Neural cell (in vitro differentiated cells): ENCODE data around the gene DNAH10. TPM values are rescaled to one million over a fixed set of nuclear protein-coding genes. Genes with fewer than 3 reads are reported as not detected.

Experiments used
- H2AFZ ChIP-seq: fragments of 200-600, 300-800 bp; sonication (generic), shearing (Covaris generic); 2 replicates; pipeline ENCODE4 v1.6.0; 2014; ENCODE audit warnings: low read depth, mild to moderate bottlenecking, antibody characterized with exemption, low read length, moderate library complexity
- H3F3A ChIP-seq: fragments of 200-600 bp; shearing (Covaris generic); 2 replicates; pipeline ENCODE4 v1.6.1; 2016; ENCODE audit warnings: mild to moderate bottlenecking, moderate library complexity, mixed read lengths, antibody characterized with exemption, low read length; ENCODE audit not compliant: insufficient read depth, poor library complexity, severe bottlenecking
- H3K27ac ChIP-seq: fragments of 200-600, 300-800 bp; sonication (generic), shearing (Covaris generic); 2 replicates; pipeline ENCODE4 v1.5.1; 2014; ENCODE audit warnings: mild to moderate bottlenecking, low read length, moderate library complexity
- H3K27me3 ChIP-seq: fragments of 300-800, 200-600 bp; sonication (generic), shearing (Covaris generic); 2 replicates; pipeline ENCODE4 v1.6.0; 2014; ENCODE audit warnings: mild to moderate bottlenecking, low read depth, low read length, moderate library complexity; ENCODE audit not compliant: insufficient read depth
- H3K36me3 ChIP-seq: fragments of 300-800, 200-600 bp; sonication (generic), shearing (Covaris generic); 2 replicates; pipeline ENCODE4 v1.5.1; 2014; ENCODE audit warnings: mild to moderate bottlenecking, antibody characterized with exemption, low read length, moderate library complexity; ENCODE audit not compliant: insufficient read depth
- H3K4me2 ChIP-seq: fragments of 300-800, 200-600 bp; sonication (generic), shearing (Covaris generic); 2 replicates; pipeline ENCODE4 v1.6.0; 2014; ENCODE audit warnings: mild to moderate bottlenecking, low read length
- H3K4me3 ChIP-seq: fragments of 300-800, 200-600 bp; sonication (generic), shearing (Covaris generic); 2 replicates; pipeline ENCODE4 v1.5.1; 2014; ENCODE audit warnings: mild to moderate bottlenecking, low read length, moderate library complexity
- H3K79me2 ChIP-seq: fragments of 200-600 bp; shearing (Covaris generic); replicated peaks from 2 replicates; pipeline ENCODE4 v1.6.0; 2014; ENCODE audit warnings: mild to moderate bottlenecking, low read length, moderate library complexity; ENCODE audit not compliant: insufficient read depth
- H3K9ac ChIP-seq: fragments of 300-800, 200-600 bp; sonication (generic), shearing (Covaris generic); 2 replicates; pipeline ENCODE4 v1.6.1; 2016; ENCODE audit warnings: mild to moderate bottlenecking, low read length, mixed read lengths
- H3K9me2 ChIP-seq: fragments of 200-600 bp; shearing (Covaris generic); 2 replicates; pipeline ENCODE4 v1.6.1; 2016; ENCODE audit warnings: mild to moderate bottlenecking, low read length, mixed read lengths; ENCODE audit not compliant: insufficient read depth
- H3K9me3 ChIP-seq: fragments of 200-600, 300-800 bp; sonication (generic), shearing (Covaris generic); 2 replicates; pipeline ENCODE4 v1.6.1; 2016; ENCODE audit warnings: mild to moderate bottlenecking, mixed run types, low read length, moderate library complexity, mixed read lengths
- H4K20me1 ChIP-seq: fragments of 200-600 bp; shearing (Covaris generic); 2 replicates; pipeline ENCODE4 v1.6.1; 2016; ENCODE audit warnings: mild to moderate bottlenecking, mixed run types; ENCODE audit not compliant: insufficient read depth
- CTCF ChIP-seq: fragments of 450-650 bp; IDR thresholded peaks from 2 replicates; pipeline ENCODE4 v1.5.1; 2014; ENCODE audit warnings: antibody characterized with exemption, mild to moderate bottlenecking, moderate library complexity; ENCODE audit not compliant: poor library complexity, severe bottlenecking
- EP300 ChIP-seq: fragments of 450-650 bp; conservative IDR thresholded peaks from 2 replicates; pipeline ENCODE4 v1.6.1; 2014; ENCODE audit warnings: antibody characterized with exemption, mild to moderate bottlenecking, moderate library complexity; ENCODE audit not compliant: poor library complexity, severe bottlenecking
- EZH2 ChIP-seq: fragments of 200-600, 300-800 bp; shearing (Covaris generic), sonication (generic); IDR thresholded peaks from 2 replicates; pipeline ENCODE4 v1.6.1; 2014; ENCODE audit warnings: antibody characterized with exemption, low read length, borderline replicate concordance, mild to moderate bottlenecking; ENCODE audit not compliant: insufficient read depth, poor library complexity, severe bottlenecking
- MXI1 ChIP-seq: fragments of 450-650 bp; conservative IDR thresholded peaks from 2 replicates; pipeline ENCODE4 v1.6.1; 2014; ENCODE audit warnings: antibody characterized with exemption, mild to moderate bottlenecking; ENCODE audit not compliant: poor library complexity, severe bottlenecking
- POLR2AphosphoS5 ChIP-seq: IDR thresholded peaks from 2 replicates; pipeline ENCODE4 v1.6.1; 2012
- RAD21 ChIP-seq: fragments of 450-650 bp; conservative IDR thresholded peaks from 2 replicates; pipeline ENCODE4 v1.6.1; 2014; ENCODE audit warnings: antibody characterized with exemption, mild to moderate bottlenecking, moderate library complexity
- REST ChIP-seq: IDR thresholded peaks from 2 replicates; pipeline ENCODE4 v1.6.1; 2012; ENCODE audit warnings: borderline replicate concordance
- SMC3 ChIP-seq: fragments of 450-650 bp; conservative IDR thresholded peaks from 2 replicates; pipeline ENCODE4 v1.6.1; 2014; ENCODE audit warnings: antibody characterized with exemption, mild to moderate bottlenecking, moderate library complexity; ENCODE audit not compliant: poor library complexity
- TAF1 ChIP-seq: IDR thresholded peaks from 2 replicates; pipeline ENCODE4 v1.6.1; 2012; ENCODE audit warnings: low read depth
- polyA plus RNA-seq: library from polyadenylated mRNA; depleted of rRNA; stranded (reverse); fragments of >200 nt; gene quantifications from 2 replicates; pipeline ENCODE4 v1.2.3, GENCODE V29; 2014

Gene DNAH10
- polyA plus RNA-seq, 1 donor from 2014 or later = 1.9 TPM

- Histone ChIP-seq H4K20me1 (no peaks in the 10 kb centered on the region), H3K9ac (no peak overlapping the region), H3K9me3 (no peaks in the 10 kb centered on the region), H3K79me2 (no peaks in the 10 kb centered on the region), H3K27ac (no peak overlapping the region), H3K4me3 (no peak overlapping the region), H3K4me2 (no peak overlapping the region), H2AFZ (no peak overlapping the region), H3K36me3 (no peaks in the 10 kb centered on the region), H3F3A (no peaks in the 10 kb centered on the region), H3K27me3 (no peaks in the 10 kb centered on the region), H3K9me2 (no peaks in the 10 kb centered on the region)
- TF ChIP-seq MXI1 = no peak
- TF ChIP-seq CTCF = no peak
- TF ChIP-seq REST = no peak
- TF ChIP-seq SMC3 = no peak
- TF ChIP-seq TAF1 = no peak
- TF ChIP-seq POLR2AphosphoS5 = no peak
- TF ChIP-seq EZH2 = no peak
- no peak for TF ChIP-seq RAD21
- TF ChIP-seq EP300 = no peak
These were observed 84.2 kb downstream of the DNAH10 start for GRCh38 chr12:123846340-123846739.

GRCh38 chr12:123847019-123847418, 84.9 kb downstream of the DNAH10 start:
- Histone ChIP-seq H3K4me3 (no peak overlapping the region), H4K20me1 (no peaks in the 10 kb centered on the region), H3K79me2 (no peaks in the 10 kb centered on the region), H3K9ac (no peak overlapping the region), H3K27ac (no peak overlapping the region), H3K4me2 (no peak overlapping the region), H3K36me3 (no peaks in the 10 kb centered on the region), H3F3A (no peaks in the 10 kb centered on the region), H2AFZ (no peak overlapping the region), H3K9me3 (no peaks in the 10 kb centered on the region), H3K9me2 (no peaks in the 10 kb centered on the region), H3K27me3 (no peaks in the 10 kb centered on the region)
- TF ChIP-seq EP300 (no peak), TAF1 (no peak), REST (no peak), EZH2 (no peak), RAD21 (no peak), SMC3 (no peak), POLR2AphosphoS5 (no peak), MXI1 (no peak), CTCF (no peak)
